HepG2 (cell line): Measurements from ENCODE around the gene ANAPC1. TPM values are rescaled to one million over a fixed set of nuclear protein-coding genes. Genes with fewer than 3 reads are reported as not detected.

Source experiments
- CCAR2 ChIP-seq: fragments of 200-400 bp; formaldehyde crosslinking; optimal IDR thresholded peaks from 2 replicates; pipeline ENCODE3; 2018; ENCODE audit warnings: low read depth, mild to moderate bottlenecking, low read length, moderate library complexity
- CENPT ChIP-seq: sonication (generic); formaldehyde crosslinking; IDR thresholded peaks from 2 replicates; pipeline ENCODE4 v1.8.0; 2022; ENCODE audit warnings: low read depth, mild to moderate bottlenecking, moderate library complexity, missing genetic modification reagents
- GLI4 ChIP-seq: sonication (generic); formaldehyde crosslinking; IDR thresholded peaks from 2 replicates; pipeline ENCODE4 v1.5.1; 2020; ENCODE audit warnings: missing genetic modification reagents, mild to moderate bottlenecking, moderate library complexity, borderline replicate concordance
- KMT2A ChIP-seq: sonication (generic); formaldehyde crosslinking; IDR thresholded peaks from 2 replicates; pipeline ENCODE4 v1.4.0; 2020; ENCODE audit warnings: missing genetic modification reagents
- MEIS2 ChIP-seq: sonication (generic); formaldehyde crosslinking; IDR thresholded peaks from 2 replicates; pipeline ENCODE4 v1.9.0; 2021; ENCODE audit warnings: mild to moderate bottlenecking, missing genetic modification reagents
- NFATC3 ChIP-seq: sonication (generic); formaldehyde crosslinking; IDR thresholded peaks from 2 replicates; pipeline ENCODE4 v1.5.1; 2020; ENCODE audit warnings: mild to moderate bottlenecking, missing genetic modification reagents
- NFYC ChIP-seq: IDR thresholded peaks from 2 replicates; pipeline ENCODE4 v1.6.1; 2016; ENCODE audit warnings: missing genetic modification reagents, missing compliant biosample characterization
- PAWR ChIP-seq: sonication (generic); formaldehyde crosslinking; IDR thresholded peaks from 2 replicates; pipeline ENCODE4 v1.4.0; 2020; ENCODE audit warnings: missing genetic modification reagents, mild to moderate bottlenecking, borderline replicate concordance
- POGZ ChIP-seq: sonication (generic); formaldehyde crosslinking; IDR thresholded peaks from 2 replicates; pipeline ENCODE4 v1.4.0; 2020; ENCODE audit warnings: mild to moderate bottlenecking, missing genetic modification reagents
- SP4 ChIP-seq: sonication (generic); formaldehyde crosslinking; IDR thresholded peaks from 2 replicates; pipeline ENCODE4 v1.8.1; 2023; ENCODE audit warnings: mild to moderate bottlenecking, missing genetic modification reagents
- SUZ12 ChIP-seq: fragments of 150-350 bp; IDR thresholded peaks from 2 replicates; pipeline ENCODE4 v1.6.1; 2014; ENCODE audit warnings: low read depth, low read length
- TBP ChIP-seq: sonication (generic); formaldehyde crosslinking; IDR thresholded peaks from 2 replicates; pipeline ENCODE4 v1.5.0; 2020; ENCODE audit warnings: missing genetic modification reagents
- THAP11 ChIP-seq: IDR thresholded peaks from 2 replicates; pipeline ENCODE4 v1.6.1; 2016; ENCODE audit warnings: missing biosample characterization, missing genetic modification reagents
- ZBTB8A ChIP-seq: sonication (generic); formaldehyde crosslinking; IDR thresholded peaks from 2 replicates; pipeline ENCODE4 v1.4.0; 2020; ENCODE audit warnings: mild to moderate bottlenecking, low read depth, missing genetic modification reagents, borderline replicate concordance
- ZFP90 ChIP-seq: sonication (generic); formaldehyde crosslinking; IDR thresholded peaks from 2 replicates; pipeline ENCODE4 v1.8.0; 2022; ENCODE audit warnings: missing genetic modification reagents, mild to moderate bottlenecking, inconsistent platforms, borderline replicate concordance
- ZNF17 ChIP-seq: sonication (generic); formaldehyde crosslinking; IDR thresholded peaks from 2 replicates; pipeline ENCODE4 v1.5.0; 2020; ENCODE audit warnings: mild to moderate bottlenecking, missing genetic modification reagents
- ZNF224 ChIP-seq: sonication (generic); formaldehyde crosslinking; IDR thresholded peaks from 2 replicates; pipeline ENCODE4 v1.5.0; 2020; ENCODE audit warnings: mild to moderate bottlenecking, missing genetic modification reagents
- ZNF3 ChIP-seq: IDR thresholded peaks from 2 replicates; pipeline ENCODE4 v1.7.0; 2017; ENCODE audit warnings: inconsistent platforms
- ZNF326 ChIP-seq: sonication (generic); formaldehyde crosslinking; IDR thresholded peaks from 2 replicates; pipeline ENCODE4 v1.4.0; 2020; ENCODE audit warnings: missing genetic modification reagents, borderline replicate concordance
- ZNF670 ChIP-seq: sonication (generic); formaldehyde crosslinking; IDR thresholded peaks from 2 replicates; pipeline ENCODE4 v1.8.0; 2022; ENCODE audit warnings: mild to moderate bottlenecking, missing genetic modification reagents, borderline replicate concordance
- polyA plus RNA-seq, 8 experiments: library from polyadenylated mRNA; depleted of rRNA in 3 of 8; stranded (reverse) in 7 of 8; unstranded in 1 of 8; fragments of >200 nt; fragmentation: Illumina TruSeq in 4 of 8; extraction: Trizol in 4 of 8; gene quantifications; 2 replicates each; pipeline versions ENCODE4 v1.2.1 to v1.2.3, GENCODE V29; 2011 to 2016; ENCODE audit warnings: low read depth in 4 of 8, missing spikeins in 1 of 8, mixed read lengths in 1 of 8; ENCODE audit not compliant: insufficient read depth in 1 of 8
- total RNA-seq, 5 experiments: library from RNA; depleted of rRNA; stranded (reverse); fragments of >200 nt; fragmentation: Illumina TruSeq; extraction: Trizol; gene quantifications; 2 replicates each; pipeline ENCODE4 v1.2.3, GENCODE V29; 2016; ENCODE audit warnings: low read depth in 1 of 5
- TF ChIP-seq, protein P1 (sequence below): IDR thresholded peaks from 2 replicates; pipeline ENCODE4 v1.6.1; 2016; ENCODE audit warnings: missing genetic modification reagents, missing compliant biosample characterization
- TF ChIP-seq, protein P2 (sequence below): sonication (generic); formaldehyde crosslinking; IDR thresholded peaks from 2 replicates; pipeline ENCODE4 v1.4.0; 2020; ENCODE audit warnings: missing genetic modification reagents
- TF ChIP-seq, protein P3 (sequence below): sonication (generic); formaldehyde crosslinking; IDR thresholded peaks from 2 replicates; pipeline ENCODE4 v1.5.0; 2020; ENCODE audit warnings: missing genetic modification reagents
- TF ChIP-seq, protein P4 (sequence below): sonication (generic); formaldehyde crosslinking; IDR thresholded peaks from 2 replicates; pipeline ENCODE4 v1.4.0; 2020; ENCODE audit warnings: missing genetic modification reagents, borderline replicate concordance

Gene ANAPC1
- total and polyA plus RNA-seq, 2 of the 13 experiments (the other 11 are each of a cell fraction or from before 2014, with no cell fraction given), result 50.0 to 89.7 TPM

DNA sequence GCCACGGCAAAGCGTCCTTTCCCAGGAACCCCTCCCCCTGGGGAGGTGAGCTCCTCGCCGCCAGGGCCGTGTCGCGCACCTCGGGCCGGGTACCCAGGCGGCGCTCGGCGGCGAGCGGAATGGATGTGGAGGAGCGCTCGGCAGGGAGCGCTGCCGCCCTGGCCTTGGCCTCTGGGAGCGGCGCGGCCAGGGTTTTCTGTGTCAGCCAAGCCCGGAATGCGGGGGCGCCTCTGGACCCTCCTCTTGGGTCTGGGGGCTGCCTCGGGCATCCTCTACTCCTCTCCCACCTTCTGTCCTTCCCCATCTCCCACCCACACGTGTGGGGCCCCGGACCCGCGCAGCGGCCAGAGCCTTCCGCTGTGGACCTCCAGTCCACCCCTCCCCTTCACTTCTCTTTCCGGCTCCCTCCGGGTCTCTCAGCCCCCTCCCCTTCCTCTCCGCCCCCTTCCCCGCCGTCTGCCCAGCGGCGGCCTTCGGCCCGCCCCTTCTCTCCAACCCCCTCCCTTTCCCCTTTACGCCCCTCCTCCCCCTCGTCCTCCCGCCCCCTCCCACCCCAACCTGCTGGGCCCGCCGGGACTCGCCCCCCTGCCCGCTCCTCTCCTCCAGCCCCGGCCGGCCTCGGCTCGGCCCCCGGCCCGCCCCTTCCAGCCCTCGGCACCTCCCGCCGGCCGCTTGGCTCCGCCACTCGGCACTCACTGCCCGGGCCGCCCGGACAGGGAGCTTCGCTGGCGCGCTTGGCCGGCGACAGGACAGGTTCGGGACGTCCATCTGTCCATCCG lies 14.1 kb upstream of the ANAPC1 start, which contains the start of gene MERTK (continued):
- TF ChIP-seq MEIS2 (CRISPR knock-in tag) (peak; percentile 73), ZFP90 (CRISPR knock-in tag) (peak; percentile 25; the same call in 1 of the 2 replicates), PAWR (CRISPR knock-in tag) (no peak), ZNF224 (CRISPR knock-in tag) (no peak), CCAR2 (no peak), ZBTB8A (CRISPR knock-in tag) (no peak), ZNF670 (CRISPR knock-in tag) (peak; percentile 82; the same call in 1 of the 2 replicates), NFATC3 (0 out of 2 replicates have a peak, but pooled peaks have one; percentile 24), ZNF326 (no peak), ZNF17 (CRISPR knock-in tag) (no peak), THAP11 (CRISPR knock-in tag) (peak; percentile 71), CENPT (CRISPR knock-in tag) (no peak; the same call in 1 of the 2 replicates), GLI4 (CRISPR knock-in tag) (peak; percentile 28; the same call in 1 of the 2 replicates), ZNF3 (no peak), TBP (CRISPR knock-in tag) (0 out of 2 replicates have a peak, but pooled peaks have one; percentile 34), SUZ12 (no peak), POGZ (CRISPR knock-in tag) (peak; percentile 25), SP4 (CRISPR knock-in tag) (0 out of 2 replicates have a peak, but pooled peaks have one; percentile 47), NFYC (CRISPR knock-in tag) (peak; percentile 18; the same call in 1 of the 2 replicates), KMT2A (CRISPR knock-in tag) (peak; percentile 94)
- TF ChIP-seq, protein P1, sequence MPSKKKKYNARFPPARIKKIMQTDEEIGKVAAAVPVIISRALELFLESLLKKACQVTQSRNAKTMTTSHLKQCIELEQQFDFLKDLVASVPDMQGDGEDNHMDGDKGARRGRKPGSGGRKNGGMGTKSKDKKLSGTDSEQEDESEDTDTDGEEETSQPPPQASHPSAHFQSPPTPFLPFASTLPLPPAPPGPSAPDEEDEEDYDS (CRISPR knock-in tag), result peak; percentile 68
- TF ChIP-seq, protein P2, sequence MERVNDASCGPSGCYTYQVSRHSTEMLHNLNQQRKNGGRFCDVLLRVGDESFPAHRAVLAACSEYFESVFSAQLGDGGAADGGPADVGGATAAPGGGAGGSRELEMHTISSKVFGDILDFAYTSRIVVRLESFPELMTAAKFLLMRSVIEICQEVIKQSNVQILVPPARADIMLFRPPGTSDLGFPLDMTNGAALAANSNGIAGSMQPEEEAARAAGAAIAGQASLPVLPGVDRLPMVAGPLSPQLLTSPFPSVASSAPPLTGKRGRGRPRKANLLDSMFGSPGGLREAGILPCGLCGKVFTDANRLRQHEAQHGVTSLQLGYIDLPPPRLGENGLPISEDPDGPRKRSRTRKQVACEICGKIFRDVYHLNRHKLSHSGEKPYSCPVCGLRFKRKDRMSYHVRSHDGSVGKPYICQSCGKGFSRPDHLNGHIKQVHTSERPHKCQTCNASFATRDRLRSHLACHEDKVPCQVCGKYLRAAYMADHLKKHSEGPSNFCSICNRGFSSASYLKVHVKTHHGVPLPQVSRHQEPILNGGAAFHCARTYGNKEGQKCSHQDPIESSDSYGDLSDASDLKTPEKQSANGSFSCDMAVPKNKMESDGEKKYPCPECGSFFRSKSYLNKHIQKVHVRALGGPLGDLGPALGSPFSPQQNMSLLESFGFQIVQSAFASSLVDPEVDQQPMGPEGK (CRISPR knock-in tag), result peak; percentile 81
- TF ChIP-seq, protein P3, sequence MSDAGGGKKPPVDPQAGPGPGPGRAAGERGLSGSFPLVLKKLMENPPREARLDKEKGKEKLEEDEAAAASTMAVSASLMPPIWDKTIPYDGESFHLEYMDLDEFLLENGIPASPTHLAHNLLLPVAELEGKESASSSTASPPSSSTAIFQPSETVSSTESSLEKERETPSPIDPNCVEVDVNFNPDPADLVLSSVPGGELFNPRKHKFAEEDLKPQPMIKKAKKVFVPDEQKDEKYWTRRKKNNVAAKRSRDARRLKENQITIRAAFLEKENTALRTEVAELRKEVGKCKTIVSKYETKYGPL (CRISPR knock-in tag), result no peak
- TF ChIP-seq, protein P4, sequence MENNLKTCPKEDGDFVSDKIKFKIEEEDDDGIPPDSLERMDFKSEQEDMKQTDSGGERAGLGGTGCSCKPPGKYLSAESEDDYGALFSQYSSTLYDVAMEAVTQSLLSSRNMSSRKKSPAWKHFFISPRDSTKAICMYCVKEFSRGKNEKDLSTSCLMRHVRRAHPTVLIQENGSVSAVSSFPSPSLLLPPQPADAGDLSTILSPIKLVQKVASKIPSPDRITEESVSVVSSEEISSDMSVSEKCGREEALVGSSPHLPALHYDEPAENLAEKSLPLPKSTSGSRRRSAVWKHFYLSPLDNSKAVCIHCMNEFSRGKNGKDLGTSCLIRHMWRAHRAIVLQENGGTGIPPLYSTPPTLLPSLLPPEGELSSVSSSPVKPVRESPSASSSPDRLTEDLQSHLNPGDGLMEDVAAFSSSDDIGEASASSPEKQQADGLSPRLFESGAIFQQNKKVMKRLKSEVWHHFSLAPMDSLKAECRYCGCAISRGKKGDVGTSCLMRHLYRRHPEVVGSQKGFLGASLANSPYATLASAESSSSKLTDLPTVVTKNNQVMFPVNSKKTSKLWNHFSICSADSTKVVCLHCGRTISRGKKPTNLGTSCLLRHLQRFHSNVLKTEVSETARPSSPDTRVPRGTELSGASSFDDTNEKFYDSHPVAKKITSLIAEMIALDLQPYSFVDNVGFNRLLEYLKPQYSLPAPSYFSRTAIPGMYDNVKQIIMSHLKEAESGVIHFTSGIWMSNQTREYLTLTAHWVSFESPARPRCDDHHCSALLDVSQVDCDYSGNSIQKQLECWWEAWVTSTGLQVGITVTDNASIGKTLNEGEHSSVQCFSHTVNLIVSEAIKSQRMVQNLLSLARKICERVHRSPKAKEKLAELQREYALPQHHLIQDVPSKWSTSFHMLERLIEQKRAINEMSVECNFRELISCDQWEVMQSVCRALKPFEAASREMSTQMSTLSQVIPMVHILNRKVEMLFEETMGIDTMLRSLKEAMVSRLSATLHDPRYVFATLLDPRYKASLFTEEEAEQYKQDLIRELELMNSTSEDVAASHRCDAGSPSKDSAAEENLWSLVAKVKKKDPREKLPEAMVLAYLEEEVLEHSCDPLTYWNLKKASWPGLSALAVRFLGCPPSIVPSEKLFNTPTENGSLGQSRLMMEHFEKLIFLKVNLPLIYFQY (CRISPR knock-in tag), result peak; percentile 83
